Jurkat, Clone E6-1 (cell line): ENCODE data around the gene CUTA.
"Not testable (repeated sequence)": the region's sequence is repeated elsewhere in the genome, so short reads cannot be mapped to it uniquely, and the experiment has no call there.

Experiments
- DNase-seq: peaks from one replicate; pipeline ENCODE4 v3.0.0-alpha.2; 2011; ENCODE audit warnings: low read depth, low spot score
- H3K4me3 ChIP-seq: 2 replicates; pipeline ENCODE4 v1.5.1; 2011; ENCODE audit warnings: mild to moderate bottlenecking, low read length, control low read depth, moderate library complexity

CUTA gene

DNA sequence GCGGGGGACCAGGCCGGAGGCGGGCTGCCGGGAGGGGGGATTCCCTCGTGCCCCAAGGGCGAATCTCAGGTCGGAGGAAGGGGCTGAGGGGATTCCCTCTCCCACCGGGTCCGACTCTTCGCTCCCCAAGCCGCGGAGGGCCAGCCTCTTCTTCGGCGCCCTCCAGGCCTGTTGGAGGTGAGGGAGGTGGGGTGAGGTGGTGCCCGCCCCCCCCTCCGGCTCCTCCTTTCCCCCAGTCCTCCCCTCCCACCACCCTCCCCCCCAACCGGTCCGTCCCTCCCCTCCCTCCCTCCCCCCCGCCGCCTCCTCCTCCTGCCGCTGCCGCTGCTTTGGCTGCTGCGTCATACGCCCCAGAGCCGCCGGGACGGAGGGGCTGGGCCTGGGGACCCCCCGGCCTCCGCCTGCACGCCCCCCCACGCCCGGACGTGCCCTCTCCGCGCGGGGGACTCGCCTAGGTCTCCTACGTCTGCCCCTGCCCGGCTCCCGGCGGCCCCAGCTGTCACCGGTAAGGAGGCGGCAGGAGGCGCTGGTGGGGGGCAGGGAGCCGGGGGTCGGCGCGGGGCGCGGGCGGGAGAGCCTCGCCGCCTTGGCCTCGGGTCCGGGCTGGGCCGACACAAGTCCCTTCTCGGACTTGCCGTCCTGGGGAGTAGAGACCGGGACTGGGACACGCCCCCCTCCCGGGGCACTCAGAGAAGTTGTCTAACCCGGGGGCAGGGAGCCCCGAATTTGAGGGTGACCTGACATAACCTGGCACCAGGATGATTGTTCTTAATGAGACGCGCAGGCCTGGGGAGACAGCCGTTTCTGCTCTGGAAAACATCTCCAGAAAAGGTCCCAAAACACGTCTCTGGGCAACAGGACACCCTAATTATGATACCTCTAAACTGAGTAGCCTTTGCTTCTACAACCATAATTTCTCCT is 6.9 kb downstream of the CUTA start, which contains the start of gene PHF1:
TSS of gene PHF1 (plus strand) at position 304 of the 921 bp plus-strand sequence. CDS start 1,250 bp downstream, outside the sequence.
- DNase-seq = peak; percentile 63

DNA sequence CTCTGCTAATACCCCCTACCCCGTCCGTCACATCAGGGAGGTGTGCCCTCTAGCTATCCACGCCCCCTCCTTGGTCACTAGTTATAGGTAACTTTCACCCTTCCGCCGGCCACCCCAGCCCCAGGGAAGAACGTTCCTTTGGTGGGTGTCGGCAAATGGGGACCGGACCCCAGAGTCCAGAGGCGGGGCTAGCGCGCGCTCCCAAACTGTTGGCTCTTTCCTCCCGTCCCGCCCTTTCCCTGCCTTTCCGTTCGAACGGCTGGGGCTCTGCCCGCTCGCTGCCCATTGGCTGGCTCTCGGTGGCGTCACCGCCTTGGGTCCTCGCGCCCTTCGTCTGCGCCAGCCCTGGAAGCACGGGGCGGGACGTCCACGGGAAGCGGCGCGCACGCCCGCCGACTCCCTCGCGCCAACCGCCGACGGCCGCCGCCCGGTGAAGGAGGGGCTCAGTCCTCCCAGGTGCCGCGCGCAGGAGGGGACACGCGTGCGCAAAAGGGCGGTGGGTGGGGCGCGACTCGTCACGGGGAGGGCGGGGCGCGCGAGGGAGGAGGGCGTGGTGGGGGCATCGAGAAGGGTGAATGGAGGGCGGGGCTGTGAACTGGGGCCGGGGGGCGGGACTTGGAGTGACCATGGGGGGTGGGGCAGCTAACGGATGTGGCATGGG is 7.7 kb downstream of the CUTA start:
- DNase-seq = peak; percentile 94
- peak overlapping the region; percentile 65 for H3K4me3 ChIP-seq

More for the DNA sequence above, 6.9 kb downstream of the CUTA start, which contains the start of gene PHF1:
- H3K4me3 ChIP-seq = peak within 1 kb of the TSS; percentile 65

DNA sequence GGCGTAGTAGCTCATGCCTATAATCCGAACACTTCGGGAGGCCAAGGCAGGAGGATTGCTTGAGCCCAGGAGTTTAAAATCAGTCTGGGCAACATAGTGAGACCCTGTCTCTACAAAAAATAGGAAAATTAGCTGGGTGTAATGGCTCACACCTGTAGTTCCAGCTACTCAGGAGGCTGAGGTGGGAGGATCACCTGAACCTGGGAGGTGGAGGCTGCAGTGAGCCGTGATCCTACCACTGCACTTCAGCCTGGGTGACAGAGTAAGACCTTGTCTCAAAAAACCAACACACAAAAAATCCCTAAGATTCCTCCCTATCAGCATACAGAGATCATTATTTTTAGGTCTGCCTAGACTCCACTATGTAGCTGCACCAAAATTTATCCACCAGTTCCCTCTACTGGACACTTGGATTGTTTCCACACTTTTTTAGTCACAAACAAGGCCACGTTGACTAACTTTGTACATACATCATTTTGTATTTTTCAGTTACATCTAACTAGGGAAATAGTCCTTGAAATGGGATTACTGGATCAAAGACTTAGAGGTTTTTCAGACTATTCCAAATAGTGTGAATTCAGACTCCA is 10.7 kb downstream of the CUTA start:
- H3K4me3 ChIP-seq = no peak overlapping the region
- DNase-seq = no peak

DNA sequence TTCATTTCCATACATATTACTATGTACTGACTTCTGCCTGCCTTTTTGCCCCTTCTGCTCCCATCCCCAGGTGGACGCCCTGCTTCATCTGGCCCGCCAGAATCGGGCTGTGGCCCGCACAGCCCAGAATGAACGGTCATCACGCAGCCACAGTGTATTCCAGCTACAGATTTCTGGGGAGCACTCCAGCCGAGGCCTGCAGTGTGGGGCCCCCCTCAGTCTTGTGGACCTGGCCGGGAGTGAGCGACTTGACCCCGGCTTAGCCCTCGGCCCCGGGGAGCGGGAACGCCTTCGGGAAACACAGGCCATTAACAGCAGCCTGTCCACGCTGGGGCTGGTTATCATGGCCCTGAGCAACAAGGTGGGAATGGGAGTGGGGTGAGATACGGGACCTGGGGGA is 11.8 kb downstream of the CUTA start:
- no peak for DNase-seq
- H3K4me3 ChIP-seq = no peak overlapping the region

DNA sequence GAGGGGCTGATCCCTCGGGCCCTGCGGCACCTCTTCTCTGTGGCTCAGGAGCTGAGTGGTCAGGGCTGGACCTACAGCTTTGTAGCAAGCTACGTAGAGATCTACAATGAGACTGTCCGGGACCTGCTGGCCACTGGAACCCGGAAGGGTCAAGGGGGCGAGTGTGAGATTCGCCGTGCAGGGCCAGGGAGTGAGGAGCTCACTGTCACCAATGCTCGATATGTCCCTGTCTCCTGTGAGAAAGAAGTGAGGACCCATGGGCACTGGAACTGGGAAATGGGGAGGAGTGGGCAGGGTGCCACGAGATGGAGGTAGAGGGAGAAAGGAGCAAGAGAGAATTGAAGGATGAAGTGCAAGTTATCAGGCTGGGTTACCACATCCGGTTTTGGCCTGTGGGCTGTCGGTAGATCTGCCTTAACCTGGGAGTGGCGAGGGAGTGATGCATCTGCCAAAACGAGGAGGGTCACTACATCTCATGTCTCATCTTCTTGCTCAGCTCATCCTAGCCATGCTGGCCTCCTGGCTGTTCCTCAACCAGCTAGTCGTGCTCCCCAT is 12.4 kb downstream of the CUTA start:
- no peak overlapping the region for H3K4me3 ChIP-seq
- DNase-seq = no peak

DNA sequence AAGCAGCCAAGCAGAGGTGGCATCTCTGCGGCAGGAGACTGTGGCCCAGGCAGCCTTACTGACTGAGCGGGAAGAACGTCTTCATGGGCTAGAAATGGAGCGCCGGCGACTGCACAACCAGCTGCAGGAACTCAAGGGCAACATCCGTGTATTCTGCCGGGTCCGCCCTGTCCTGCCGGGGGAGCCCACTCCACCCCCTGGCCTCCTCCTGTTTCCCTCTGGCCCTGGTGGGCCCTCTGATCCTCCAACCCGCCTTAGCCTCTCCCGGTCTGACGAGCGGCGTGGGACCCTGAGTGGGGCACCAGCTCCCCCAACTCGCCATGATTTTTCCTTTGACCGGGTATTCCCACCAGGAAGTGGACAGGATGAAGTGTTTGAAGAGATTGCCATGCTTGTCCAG is 13.0 kb downstream of the CUTA start:
- no peak for DNase-seq
- no peak overlapping the region for H3K4me3 ChIP-seq

DNA sequence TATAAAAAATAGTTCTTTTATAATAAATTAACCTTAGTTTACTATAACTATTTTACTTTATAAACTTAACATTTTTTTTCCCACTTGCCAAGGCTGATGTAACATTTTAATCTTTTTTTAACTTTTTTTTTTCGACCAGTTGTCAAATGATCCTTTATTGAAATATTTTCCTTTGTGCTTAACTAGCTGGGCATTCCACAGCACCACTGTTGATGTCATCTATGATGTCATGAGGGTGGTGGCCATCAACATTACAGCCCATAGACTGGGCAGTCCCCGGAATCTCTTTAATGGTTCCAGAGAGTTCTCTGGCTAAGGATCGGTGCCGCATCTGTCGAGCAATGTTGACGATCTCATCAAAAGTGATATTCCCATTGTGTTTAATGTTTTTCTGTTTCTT is 18.0 kb downstream of the CUTA start:
- not testable (repeated sequence) for DNase-seq, H3K4me3 ChIP-seq

DNA sequence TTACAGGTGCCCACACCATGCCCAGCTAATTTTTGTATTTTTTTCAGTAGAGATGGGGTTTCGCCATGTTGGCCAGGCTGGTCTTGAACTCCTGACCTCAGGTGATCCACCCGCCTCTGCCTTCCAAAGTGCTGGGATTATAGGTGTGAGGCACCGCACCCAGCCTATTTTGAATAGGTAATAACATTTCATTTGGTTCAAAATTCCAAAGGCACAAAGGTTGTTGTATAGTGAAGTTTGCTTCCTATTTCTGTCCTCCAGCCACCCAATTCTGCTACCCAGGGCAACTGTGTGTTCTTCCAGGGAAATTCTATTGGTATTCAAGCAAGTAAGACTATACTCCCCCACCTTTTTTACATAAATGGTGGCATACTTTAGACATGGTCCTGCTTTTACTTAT is 19.3 kb downstream of the CUTA start:
- not testable (repeated sequence) for DNase-seq, H3K4me3 ChIP-seq

DNA sequence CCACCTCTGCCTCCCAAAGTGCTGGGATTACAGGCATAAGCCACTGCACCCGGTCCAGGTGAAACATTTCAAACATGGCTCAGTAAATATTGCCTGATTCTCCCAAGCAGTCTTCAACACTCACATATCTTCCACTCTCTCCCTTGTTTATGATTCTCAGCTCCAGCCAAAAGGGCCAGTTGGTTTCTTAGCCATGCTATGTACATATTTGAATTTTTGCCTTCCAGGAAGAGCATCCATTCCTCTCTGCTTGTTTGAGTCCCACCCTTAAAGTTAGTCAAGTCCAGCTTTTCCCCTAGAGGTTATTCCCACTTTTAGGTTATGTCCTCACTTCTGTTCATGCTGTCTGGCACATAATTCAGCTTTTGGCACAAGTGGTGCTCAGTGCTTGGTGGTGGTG is 20.4 kb downstream of the CUTA start:
- DNase-seq = no peak

DNA sequence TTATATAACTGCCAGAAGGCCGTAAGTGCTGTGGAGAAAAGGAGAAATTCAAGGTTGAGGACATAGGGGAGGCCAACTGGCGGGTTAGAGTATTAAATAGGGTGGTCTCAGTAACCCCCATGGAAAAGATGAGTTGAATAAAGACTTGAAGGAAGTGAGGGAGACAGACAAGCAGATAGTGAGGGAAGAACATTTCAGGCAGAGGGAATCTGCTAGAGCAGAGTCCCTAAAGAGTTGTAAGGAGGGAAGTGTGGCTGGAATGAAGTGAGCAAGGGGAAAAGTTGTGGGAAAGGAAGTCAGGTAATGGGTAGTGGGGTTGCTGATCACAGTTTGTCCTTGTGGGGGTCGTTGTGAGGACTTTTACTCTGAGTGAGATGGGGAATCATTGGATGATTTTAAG is 24.9 kb downstream of the CUTA start:
- peak overlapping the region; percentile 81 for H3K4me3 ChIP-seq
- DNase-seq = no peak

More for the DNA sequence above, 20.4 kb downstream of the CUTA start:
- no peak overlapping the region for H3K4me3 ChIP-seq

DNA sequence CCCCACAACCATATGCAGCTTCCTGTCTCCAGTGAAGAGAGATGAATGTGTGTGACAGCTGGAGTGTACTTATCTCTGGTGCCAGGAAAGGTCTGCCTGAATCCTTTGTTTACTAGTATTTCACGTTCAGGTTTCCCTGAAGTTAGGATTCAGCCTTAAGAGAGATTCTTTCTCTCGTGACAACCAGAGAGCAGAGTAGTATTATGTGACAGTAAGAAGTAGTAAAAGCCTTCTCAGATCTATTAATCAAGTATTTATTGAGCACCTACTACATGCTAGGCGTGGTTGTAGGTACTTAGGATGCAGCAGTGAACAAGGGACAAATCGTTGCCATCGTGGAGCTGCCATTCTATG is 25.3 kb downstream of the CUTA start:
- H3K4me3 ChIP-seq = peak overlapping the region; percentile 81
- DNase-seq = no peak

DNA sequence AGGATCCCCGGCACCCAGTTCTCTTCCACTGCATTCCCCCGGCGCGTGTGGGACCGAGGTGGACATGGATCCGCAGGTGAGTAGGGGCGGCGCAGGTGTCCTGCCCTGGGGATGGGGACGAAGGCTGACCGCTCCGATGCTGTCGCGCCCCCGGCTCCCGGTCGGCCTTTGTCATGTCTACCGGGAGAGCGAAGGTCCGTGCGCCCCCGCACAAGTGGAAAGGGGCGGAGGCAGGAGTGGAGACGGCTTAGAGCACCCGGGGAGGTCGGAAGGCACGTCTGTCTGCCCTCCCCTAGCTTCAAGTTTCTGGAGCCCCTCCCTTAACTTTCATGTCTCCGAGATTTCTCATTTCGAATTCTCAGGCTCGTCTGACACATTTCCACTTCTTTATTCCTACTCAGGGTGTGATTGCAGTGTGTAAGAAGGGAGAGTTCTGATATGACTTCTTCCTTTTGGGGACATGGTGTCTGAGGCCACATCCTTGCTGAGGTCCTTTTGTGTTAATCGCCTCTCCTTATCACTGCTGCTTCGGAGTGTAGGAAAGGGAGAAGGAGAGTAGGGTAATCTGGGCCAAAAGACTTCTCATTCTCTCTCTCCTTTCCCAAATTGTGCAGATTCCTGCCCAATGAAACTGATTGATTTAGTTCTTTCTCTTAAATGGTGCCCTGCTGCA is 25.8 kb downstream of the CUTA start:
- H3K4me3 ChIP-seq = peak overlapping the region; percentile 81
- DNase-seq = no peak

DNA sequence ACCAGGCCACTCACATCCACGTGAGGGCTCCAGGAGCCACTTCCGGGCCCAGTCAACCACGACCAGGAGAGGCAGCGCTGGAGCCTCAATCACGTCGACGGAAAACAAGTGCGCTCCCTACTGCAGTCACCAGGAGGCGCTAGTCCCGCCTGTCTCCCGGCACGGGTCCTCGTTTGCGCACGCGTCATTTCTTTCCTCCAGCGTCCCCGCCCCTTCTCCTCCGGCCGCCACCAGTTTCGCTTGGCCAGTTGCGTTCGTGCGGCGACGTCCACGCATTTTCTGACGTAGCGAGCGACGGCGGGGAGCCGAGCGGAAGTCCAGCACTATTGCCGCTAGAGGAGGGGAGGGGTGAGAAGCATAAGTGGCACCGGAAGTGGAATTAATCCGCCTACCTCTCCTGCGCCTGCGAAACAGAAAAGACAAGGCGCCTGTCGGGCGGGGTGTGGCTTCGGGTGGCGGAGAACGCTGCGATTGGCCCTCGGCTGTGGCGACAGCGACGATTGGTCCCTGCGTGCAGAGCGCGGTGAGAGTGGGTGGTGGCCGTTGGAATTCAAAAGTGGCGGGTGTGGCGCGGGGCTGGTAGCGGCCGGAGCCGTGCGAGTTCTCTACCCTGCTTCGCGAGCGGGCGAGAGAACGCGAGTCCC is 26.5 kb downstream of the CUTA start, which contains the start of gene KIFC1:
TSS of gene KIFC1 (plus strand) at position 546 of the 644 bp plus-strand sequence. CDS start 163 bp downstream, outside the sequence.
- peak; percentile 100 for DNase-seq
- H3K4me3 ChIP-seq = peak within 1 kb of the TSS; percentile 81

DNA sequence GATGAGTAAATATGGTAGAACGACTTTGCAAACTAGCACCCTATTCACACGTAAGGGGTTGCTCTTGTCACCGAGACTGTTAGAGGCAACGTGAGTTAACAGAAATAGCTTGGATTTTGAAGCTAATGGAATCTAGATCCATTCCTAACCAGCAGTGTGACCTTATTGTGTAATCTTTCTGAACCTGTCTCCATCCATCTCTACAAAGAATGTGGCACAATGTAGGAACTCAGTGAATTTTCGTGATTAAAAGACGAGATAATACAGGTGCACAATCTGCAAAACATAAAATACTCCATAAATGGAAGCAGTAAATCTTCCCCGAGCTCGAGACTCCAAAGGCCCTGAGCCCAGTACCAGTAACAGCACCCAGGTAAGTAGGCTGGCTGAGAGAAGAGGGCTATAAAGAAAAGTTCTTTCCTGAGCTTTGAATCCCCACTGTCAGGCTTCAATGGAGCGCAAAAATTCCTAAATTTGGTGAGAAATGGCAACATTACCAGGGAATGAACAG is 27.1 kb downstream of the CUTA start:
- no peak for DNase-seq
- peak overlapping the region; percentile 81 for H3K4me3 ChIP-seq

DNA sequence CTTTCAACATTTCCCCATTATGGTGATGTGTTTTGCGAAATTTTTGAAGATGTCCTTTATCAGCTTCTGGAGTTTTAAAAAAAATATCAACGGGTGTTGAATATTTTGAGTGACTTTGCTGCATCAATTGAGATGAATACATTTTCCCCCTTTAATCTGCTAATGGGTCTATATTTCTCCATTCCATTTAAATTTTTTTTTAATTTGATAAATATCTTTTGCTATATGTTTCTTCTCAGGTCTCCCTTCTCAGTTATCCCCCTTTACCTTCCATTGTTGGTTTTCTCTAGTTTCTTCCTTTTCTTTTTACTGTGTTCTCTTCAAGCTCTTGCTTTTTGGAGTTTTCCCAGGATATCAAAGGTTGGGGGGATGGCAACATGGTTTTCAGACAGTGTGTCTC is 27.7 kb downstream of the CUTA start:
- no peak for DNase-seq
- H3K4me3 ChIP-seq = no peak overlapping the region

DNA sequence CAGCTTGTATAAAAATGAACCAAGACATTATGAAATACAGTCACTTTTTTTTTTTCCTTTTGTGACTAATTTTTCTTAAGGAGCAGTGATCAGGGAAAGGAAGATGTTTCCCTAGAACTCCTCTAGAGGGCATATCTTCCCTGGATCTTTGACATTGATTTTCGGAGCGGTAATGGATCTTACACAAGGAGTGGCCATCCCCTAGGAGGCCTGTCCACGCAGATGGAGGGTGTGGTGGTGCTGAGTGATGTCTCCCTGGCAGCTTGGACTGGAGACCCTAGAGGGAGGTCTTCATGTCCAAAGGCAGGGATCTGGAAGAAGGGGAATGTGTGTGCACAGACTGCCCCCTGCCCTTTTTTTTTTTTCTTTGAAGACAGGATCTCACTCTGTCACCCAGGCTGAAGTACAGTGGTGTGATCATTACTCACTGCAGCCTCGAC is 33.3 kb downstream of the CUTA start:
- no peak for DNase-seq

DNA sequence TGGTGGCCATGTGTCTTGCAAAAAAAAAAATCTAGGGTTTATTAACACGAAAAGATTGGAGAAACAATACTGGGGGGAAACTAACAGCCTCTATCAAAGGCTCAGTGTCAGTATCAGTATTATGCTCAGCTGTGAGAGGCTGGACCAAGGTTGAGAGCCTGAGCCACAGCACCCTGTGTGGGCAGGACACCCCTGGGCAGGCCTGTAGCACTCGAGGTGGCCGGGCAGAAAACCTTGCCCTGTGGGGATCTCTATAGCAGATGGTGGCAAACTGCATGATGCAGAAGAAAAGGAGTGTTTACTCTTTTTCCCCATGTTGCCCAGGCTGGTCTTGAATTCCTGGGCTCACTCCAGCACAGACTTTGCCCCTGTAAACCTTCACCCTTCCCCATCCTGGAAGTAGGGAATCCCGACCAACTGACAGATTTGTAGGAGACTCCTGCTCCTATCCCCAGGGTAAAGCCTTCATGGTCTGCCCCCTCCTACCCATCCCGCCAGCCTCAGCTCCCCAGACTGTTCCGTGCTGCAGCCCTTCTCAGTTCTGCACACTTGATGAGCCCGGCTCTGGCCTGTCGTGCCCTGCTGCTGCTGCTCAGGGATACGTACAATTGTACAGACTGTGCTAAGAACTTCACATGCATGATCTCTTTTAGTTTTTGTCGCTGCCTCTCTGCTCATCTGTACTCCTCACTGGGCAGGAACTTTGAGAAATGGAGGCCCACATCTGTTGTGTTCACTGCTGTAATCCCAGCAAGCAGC is 34.3 kb downstream of the CUTA start:
- DNase-seq = no peak
- H3K4me3 ChIP-seq = no peak overlapping the region

More for the DNA sequence above, 33.3 kb downstream of the CUTA start:
- H3K4me3 ChIP-seq = no peak overlapping the region
